Retinal pigment epithelial cell (primary cell): ENCODE results near the gene ASIC1.

Experiments
- DNase-seq: peaks from one replicate; pipeline ENCODE4 v3.0.0-alpha.2; 2010; ENCODE audit warnings: low read depth
- H3K4me3 ChIP-seq: 2 replicates; pipeline ENCODE4 v1.5.1; 2011; ENCODE audit warnings: mild to moderate bottlenecking, low read length, control low read depth, moderate library complexity
- TF ChIP-seq, protein P1 (sequence below): conservative IDR thresholded peaks from 2 replicates; pipeline ENCODE4 v1.5.1; 2011; ENCODE audit warnings: low read depth, low read length, control low read depth, inconsistent platforms

The ASIC1 gene

DNA sequence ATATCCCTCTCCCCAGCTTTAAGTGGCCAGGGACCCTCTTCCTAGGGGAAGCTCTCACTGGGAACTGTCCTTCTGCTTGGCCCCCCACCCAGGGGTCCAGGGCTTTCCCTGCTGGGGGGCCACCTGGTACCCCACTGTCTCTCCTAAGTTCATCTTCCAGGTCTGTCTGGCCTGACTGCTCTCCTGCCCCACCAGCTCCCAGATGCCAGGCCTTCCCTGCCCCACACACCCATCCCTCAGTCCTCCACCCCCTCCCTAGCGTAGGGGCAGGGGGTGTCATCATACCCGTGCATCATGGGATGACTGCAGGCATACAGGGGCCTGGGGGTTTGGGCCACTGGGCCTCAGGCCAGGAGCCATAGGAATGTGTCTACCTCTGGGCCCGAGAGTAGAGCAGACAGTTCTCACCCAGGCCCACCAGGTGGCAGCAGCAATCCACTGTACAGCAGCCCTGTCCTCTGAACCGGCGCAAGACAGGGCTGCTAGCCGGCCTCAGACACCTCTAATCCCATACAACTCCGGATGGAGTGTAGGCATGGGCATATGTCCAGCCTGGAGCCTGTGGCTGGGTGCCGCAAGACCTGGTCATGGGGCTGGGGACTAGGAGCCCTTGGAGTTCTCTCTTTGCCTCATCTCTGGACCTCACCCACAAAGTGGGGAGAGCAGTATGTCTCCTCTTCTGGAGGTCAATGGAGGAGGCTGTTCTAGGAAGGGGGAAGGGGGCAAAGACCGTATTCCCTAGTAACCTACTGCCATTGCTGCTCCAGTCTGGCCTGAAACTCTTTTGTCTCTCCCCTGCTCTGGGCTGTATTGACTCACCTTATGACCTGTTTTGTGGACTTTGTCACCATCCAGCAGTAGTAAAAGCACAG lies 17.8 kb downstream of the ASIC1 start:
- DNase-seq: peak; percentile 68
- H3K4me3 ChIP-seq: no peak overlapping the region
- TF ChIP-seq, protein P1, sequence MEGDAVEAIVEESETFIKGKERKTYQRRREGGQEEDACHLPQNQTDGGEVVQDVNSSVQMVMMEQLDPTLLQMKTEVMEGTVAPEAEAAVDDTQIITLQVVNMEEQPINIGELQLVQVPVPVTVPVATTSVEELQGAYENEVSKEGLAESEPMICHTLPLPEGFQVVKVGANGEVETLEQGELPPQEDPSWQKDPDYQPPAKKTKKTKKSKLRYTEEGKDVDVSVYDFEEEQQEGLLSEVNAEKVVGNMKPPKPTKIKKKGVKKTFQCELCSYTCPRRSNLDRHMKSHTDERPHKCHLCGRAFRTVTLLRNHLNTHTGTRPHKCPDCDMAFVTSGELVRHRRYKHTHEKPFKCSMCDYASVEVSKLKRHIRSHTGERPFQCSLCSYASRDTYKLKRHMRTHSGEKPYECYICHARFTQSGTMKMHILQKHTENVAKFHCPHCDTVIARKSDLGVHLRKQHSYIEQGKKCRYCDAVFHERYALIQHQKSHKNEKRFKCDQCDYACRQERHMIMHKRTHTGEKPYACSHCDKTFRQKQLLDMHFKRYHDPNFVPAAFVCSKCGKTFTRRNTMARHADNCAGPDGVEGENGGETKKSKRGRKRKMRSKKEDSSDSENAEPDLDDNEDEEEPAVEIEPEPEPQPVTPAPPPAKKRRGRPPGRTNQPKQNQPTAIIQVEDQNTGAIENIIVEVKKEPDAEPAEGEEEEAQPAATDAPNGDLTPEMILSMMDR: peak; percentile 90

- no peak overlapping the region for H3K4me3 ChIP-seq
- no peak for DNase-seq
- TF ChIP-seq, protein P1: no peak
Measured at GRCh38 chr12:50075808-50076170, 18.4 kb downstream of the ASIC1 start.

DNA sequence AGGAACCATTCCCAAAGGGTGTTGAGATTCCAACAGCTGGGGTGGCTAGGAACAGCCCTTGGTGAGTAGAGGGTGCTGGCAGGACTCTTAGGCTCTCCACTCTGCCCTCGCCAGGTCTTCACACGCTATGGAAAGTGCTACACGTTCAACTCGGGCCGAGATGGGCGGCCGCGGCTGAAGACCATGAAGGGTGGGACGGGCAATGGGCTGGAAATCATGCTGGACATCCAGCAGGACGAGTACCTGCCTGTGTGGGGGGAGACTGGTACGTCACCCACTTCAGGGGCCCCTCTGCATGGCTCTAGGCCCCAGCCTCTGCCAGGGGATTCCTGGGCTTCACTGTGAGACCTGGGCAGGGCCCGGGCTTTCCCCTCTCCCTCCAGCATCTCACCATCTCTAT lies 19.7 kb downstream of the ASIC1 start:
- TF ChIP-seq, protein P1: no peak
- H3K4me3 ChIP-seq: no peak overlapping the region
- DNase-seq: no peak

- TF ChIP-seq, protein P1: no peak
- no peak for DNase-seq
- no peak overlapping the region for H3K4me3 ChIP-seq
Measured at GRCh38 chr12:50078281-50078680, 20.9 kb downstream of the ASIC1 start.

DNA sequence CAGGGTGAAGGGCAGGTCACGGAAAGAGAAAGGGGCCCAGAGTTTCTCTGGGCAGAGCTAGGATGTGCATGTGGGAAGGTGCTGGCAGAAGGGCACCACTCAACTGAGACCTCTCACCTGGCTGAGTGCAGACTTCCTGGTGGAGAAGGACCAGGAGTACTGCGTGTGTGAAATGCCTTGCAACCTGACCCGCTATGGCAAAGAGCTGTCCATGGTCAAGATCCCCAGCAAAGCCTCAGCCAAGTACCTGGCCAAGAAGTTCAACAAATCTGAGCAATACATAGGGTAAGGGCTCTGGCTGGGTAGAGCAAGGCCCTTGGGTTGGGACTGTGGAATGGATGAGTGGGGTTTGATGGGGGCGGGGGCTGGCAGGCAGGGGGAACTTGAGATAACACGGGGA lies 22.4 kb downstream of the ASIC1 start:
- TF ChIP-seq, protein P1: no peak
- no peak for DNase-seq
- H3K4me3 ChIP-seq: no peak overlapping the region

GRCh38 chr12:50081096-50081808 lies 23.9 kb downstream of the ASIC1 start:
- H3K4me3 ChIP-seq: no peak overlapping the region
- TF ChIP-seq, protein P1: no peak
- no peak for DNase-seq
